HG03135 (cell line): ENCODE measurements around the gene HECTD4.
"Not testable (repeated sequence)": the region's sequence is repeated elsewhere in the genome, so short reads cannot be mapped to it uniquely, and the experiment has no call there.

Source experiments
- ATAC-seq: cut with Tn5 transposase; IDR thresholded peaks from one replicate; pipeline ENCODE4 v1.9.1; 2021; ENCODE audit warnings: mild to moderate bottlenecking, moderate library complexity; ENCODE audit not compliant: unreplicated experiment

Gene HECTD4

GRCh38 chr12:112408621-112409020 is 26.4 kb upstream of the HECTD4 start:
- ATAC-seq, result no peak

GRCh38 chr12:112407683-112408082 is 25.5 kb upstream of the HECTD4 start:
- not testable (repeated sequence) for ATAC-seq

DNA sequence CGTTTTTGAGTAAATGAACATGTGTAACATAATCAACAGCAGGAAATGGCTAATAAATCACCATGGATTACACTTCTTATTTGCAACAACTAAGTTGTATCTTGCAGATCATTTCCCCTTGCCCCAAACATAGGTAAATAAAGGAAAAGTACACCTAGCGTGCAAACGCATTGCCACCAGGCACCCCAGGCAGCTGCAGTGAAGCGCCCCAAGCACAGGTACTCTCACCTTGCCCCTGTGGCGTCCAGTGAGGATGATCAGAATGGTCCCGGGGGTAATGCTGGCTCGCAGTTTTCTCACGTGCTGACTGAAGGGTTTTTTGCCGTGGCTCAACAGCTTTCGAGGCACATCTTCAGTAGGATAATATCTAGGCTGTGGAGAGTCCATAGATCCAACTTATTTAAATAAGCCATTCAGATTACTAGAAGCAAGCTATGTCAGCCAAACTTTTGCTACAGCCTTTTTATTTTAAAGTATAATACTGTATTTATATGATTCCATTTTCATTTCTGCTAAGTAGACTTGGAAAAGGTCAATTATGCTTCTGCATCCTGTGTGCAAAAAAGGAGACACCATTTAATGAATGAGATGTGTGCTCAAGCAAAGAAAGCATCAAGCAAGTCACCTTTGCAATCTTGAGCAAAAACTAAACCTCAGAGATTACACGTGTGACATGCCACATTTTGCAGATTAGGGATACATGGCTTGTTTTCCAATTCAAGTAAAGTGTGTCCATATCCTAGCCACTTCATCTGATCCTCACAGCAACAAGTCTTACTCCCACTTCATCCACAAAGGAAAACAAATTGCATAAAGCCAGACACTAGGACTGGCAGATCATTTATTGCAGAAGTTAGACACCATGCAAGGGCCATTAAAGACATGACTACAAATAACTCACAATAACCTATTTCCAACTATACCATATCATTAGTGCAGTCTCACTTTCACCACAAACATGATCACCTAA is 24.6 kb upstream of the HECTD4 start:
- no peak for ATAC-seq

DNA sequence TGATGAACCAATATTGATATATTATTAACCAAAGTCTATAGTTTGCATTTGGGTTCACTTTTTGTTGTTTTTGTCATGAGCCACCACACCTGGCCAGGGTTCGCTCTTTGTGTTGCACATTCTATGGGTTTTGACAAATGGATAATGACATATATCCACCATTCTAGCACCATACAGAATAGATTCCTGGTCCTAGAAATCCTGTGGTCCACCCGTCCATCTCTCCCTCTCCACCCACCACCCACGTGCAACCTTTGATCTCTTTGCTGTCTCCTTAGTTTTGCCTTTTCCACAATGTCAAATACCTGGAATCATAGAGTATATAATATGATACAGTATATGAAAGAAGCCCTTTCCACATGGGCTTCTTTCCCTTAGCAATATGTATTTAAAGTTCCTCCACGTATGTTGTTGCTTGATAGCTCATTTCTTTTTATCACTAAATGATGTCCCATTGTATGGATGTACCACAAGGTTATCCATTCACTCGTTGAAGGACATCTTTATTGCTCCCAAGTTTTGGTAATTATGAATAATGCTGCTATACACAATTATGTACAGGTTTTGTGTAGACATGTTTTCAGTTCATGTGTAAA is 19.8 kb upstream of the HECTD4 start:
- ATAC-seq, result no peak

- ATAC-seq, result no peak
Observed at GRCh38 chr12:112401054-112401453, 18.8 kb upstream of the HECTD4 start.

DNA sequence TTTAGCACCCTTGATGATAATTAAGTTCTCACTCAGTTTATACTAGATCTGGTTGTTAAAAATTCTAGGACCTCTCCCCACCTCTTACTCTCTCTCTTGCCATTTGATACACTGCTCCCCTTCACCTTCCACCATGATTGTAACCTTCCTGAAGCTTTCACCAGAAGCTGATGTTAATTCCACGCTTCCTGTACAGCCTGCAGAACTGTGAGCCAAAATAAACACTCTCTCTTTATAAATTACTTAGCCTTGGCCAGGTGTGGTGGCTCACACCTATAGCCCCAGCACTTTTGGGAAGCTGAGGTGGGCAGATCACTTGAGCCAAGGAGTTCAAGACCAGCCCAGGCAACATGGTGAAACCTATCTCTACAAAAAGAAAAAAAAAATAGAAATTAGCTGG is 11.1 kb upstream of the HECTD4 start:
- ATAC-seq, result no peak

GRCh38 chr12:112389922-112390654 is 7.9 kb upstream of the HECTD4 start:
- ATAC-seq, result not testable (repeated sequence)

DNA sequence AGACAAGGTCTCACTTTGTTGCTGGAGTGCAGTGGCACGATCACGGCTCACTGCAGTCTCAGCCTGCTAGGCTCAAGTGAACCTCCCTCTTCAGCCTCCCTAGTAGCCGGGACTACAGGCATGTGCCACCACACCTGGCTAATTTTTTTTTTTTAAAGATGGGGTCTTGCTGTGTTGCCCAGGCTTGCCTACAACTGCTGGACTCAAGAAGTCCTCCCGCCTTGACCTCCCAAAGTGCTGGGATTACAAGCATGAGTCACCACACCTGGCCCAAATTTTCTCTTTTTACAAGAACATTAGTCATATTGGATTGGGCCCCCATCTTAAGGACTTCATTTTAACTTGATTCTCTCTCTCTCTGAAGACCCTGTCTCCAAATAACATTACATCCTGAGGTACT is 7.0 kb upstream of the HECTD4 start:
- ATAC-seq, result no peak

DNA sequence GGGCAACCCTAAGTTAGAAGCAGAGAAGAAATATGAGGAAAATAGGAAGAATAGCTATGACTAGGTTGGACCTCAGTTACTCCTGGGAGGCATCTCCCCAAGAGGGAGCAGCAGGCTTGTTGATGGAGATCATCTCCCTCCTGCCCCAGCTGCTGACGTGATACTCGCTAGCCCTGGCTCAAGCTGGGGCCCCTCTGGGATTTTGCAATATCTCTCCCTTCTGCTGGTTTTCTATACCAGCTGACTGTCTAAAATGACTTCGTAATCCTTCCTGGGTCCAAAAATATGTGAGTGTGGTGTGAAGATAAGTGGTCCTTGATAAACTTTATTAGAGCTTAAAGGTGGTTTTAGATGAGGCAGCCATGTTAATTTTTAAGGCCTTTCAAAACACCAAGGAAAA is 4.5 kb upstream of the HECTD4 start:
- ATAC-seq, result no peak

DNA sequence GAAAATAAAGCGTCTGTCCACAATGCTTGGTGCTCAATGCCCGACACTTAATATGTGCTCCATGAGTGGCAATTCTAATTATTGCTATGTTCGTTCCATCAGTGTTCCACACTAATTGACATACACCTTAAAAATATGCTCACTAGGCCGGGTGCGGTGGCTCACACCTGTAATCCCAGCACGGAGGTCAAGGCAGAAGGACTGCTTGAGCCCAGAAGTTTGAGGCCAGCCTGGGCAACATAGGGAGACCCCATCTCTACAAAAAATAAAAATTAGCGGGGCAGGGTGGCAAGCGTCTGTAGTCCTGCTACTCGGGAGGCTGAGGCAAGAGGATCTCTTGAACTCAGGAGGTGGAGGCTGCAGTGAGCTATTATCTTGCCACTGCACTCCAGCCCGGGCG is 635 bp upstream of the HECTD4 start:
- no peak for ATAC-seq

GRCh38 chr12:112381406-112381882 is 787 bp downstream of the HECTD4 start:
- ATAC-seq, result peak; percentile 50

DNA sequence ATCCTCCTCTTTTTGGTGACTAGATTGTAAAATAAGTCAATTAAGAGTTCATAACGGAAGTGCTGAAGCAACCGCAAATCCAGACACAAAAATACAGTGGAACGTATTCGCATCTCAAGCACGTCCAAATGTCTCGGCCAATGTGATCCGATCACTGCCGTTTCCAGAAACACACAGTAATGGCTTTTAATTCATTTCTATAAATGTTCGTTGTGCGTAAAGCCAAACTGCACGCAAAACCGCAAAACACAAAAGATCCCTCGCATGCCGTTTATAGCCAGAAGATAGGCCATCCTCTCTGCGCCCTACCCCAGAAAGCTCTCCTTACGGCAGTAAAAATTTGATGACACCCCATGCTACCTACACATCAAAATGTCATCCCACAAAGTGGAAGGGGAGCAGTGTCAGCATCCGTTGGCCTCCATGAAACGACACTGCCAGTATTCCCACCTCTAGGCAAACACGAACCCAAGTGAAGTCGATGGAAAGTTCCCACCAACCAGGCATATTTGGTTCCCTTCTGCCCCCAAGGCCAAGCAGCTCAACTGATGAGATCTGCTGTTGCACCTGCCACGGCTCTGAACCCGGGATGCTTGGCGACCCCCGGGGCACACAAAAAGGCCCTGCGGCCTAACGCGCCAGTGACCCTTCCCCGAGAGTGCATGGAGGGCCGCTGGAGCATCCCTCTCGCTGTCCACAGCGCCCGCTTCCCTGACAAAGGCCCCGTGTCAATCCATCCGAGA is 1.4 kb downstream of the HECTD4 start:
- no peak for ATAC-seq

DNA sequence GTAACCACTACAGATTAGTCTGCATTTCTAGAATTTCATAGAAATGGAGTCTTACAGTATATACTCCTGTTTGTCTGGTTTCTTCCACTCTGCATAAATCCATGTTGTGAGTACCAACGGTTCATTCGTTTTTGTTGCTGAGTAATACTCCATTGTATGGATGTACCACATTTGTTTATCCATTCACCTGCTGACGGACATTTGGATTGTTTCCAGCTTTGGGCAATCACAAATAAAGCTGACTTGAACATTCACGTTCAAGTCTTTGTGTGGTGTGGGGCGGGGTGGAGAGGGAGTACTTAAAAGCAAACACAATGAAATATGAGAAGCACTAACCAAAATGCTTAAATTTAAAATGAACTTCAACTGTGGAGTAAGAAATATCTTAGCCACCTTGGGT is 7.1 kb downstream of the HECTD4 start:
- no peak for ATAC-seq

GRCh38 chr12:112374166-112374740 is 8.0 kb downstream of the HECTD4 start:
- no peak for ATAC-seq

DNA sequence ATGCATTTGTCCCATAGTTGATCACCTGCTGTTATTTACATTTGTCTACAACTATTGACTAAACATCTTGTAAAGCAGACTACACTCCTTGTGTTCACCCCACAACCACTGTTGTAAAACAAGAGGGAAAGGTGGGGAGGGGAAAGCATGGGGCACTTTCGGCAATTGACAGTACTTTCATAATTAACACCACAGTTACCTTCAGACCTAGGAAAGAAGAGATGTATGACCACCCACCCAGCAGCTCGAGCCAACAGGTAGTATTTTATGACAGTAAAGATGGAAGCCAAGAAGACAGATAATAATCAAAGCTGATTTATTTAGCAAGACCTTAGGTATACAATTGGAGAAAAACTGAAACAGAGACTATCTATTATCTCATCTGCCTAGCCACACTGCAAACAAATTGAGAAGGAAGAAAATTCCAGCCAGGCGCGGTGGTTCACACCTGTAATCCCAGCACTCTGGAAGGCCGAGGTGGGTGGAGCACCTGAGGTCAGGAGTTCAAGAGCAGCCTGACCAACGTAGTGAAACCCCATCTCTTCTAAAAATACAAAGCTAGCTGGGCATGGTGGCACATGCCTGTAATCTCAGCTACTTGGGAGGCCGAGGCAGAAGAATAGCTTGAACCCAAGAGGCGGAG is 11.2 kb downstream of the HECTD4 start:
- no peak for ATAC-seq

- ATAC-seq, result no peak
Observed at GRCh38 chr12:112370199-112370598, 12.0 kb downstream of the HECTD4 start.

DNA sequence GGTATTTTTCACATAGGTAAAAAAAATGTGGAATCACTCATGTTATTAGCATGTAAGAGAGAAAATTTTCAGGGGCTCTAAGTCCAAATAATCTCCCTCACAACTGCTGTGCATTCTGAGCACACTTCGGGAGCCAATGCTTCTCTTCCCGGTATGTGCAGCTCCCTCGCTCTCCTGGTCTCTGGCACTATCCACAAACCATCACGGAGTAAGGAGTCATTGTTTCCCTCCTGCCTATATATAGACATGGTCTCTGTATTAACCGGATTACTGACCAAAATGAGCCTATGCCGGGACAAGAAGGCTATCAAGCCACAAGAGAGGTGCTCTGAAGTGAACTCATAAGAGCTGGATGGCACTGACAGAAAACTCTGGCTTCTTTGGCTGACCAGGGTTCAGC is 13.4 kb downstream of the HECTD4 start:
- ATAC-seq, result no peak

GRCh38 chr12:112367965-112368364 is 14.3 kb downstream of the HECTD4 start:
- ATAC-seq, result no peak

- no peak for ATAC-seq
Observed at GRCh38 chr12:112362310-112362709, 19.9 kb downstream of the HECTD4 start.

GRCh38 chr12:112361271-112361670 is 21.0 kb downstream of the HECTD4 start:
- no peak for ATAC-seq
